Right atrium auricular region (tissue), 2 donors: ENCODE results near the gene GPR25. TPM values are rescaled to one million over a fixed set of nuclear protein-coding genes. Genes with fewer than 3 reads are reported as not detected.
A peak's percentile ranks its signal among the peaks of the same experiment; 100 is the strongest.

ENCODE experiments used
- DNase-seq: peaks from one replicate; pipeline ENCODE4 v3.0.0-alpha.2; 2019; ENCODE audit warnings: low spot score
- H3K27ac ChIP-seq, 2 donors: fragments of 200-600 bp; sonication (generic); 1 replicate in 1 of 2; 2 replicates in 1 of 2; pipeline ENCODE4 v1.5.1; 2016 to 2019
- H3K27me3 ChIP-seq, 2 donors: fragments of 200-600 bp; sonication (generic); one replicate each; pipeline versions ENCODE4 v1.5.1 to v1.6.0; 2017 to 2019
- H3K36me3 ChIP-seq: fragments of 200-600 bp; sonication (generic); one replicate; pipeline ENCODE4 v1.5.1; 2016
- H3K4me1 ChIP-seq, 2 donors: fragments of 200-600 bp; sonication (generic); one replicate each; pipeline versions ENCODE4 v1.5.1 to v1.6.0; 2017 to 2019
- H3K4me3 ChIP-seq, 2 donors: fragments of 200-600 bp; sonication (generic); 1 replicate in 1 of 2; 2 replicates in 1 of 2; pipeline ENCODE4 v1.5.1; 2017 to 2019; ENCODE audit warnings: mild to moderate bottlenecking in 1 of 2, moderate library complexity in 1 of 2
- H3K9me3 ChIP-seq, 2 donors: fragments of 200-600 bp; sonication (generic); one replicate each; pipeline ENCODE4 v1.5.1; 2019
- CTCF ChIP-seq, 2 donors: fragments of 200-600 bp; sonication (generic); IDR thresholded peaks; one replicate each; pipeline ENCODE4 v1.5.1; 2019; ENCODE audit warnings: antibody characterized with exemption in 2 of 2
- total RNA-seq, 2 donors: library from RNA; depleted of rRNA; stranded (reverse); fragments of >200 nt; gene quantifications; one replicate each; pipeline ENCODE4 v1.1.0, GENCODE V29; 2016

GPR25 gene
- total RNA-seq, 2 donors from 2014 or later: not detected

DNA sequence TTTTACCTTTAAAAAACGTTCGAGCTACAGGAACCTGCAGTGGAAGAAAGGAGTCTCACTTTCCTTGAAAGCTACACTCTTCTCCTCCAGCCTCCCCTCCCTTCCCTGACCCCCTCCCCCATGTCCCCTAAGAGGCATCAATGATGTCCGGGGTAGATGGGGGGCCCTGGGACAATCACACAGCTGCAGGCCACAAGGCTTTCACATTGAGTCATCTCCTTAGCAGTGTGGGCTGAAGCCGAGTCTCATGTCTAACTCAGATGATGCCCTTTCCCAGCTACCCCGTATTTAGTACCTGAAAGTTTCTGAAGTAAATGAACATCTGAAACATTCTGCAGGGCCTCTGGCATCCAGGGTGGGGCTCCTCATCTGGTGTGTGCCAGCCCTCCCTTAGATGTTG lies 6.3 kb upstream of the GPR25 start:
- Histone ChIP-seq H3K9me3 (no peaks in the 10 kb centered on the region), H3K27me3 (no peaks in the 10 kb centered on the region), H3K4me1 (peaks cover 0 to 11% of the 10 kb centered on the region in 2 donors), H3K27ac (no peak overlapping the region), H3K36me3 (peaks cover 9% of the 10 kb centered on the region), H3K4me3 (no peak overlapping the region)
- no peak for DNase-seq
- TF ChIP-seq CTCF (IDR thresholded peaks at IDR 0.05): no peak

DNA sequence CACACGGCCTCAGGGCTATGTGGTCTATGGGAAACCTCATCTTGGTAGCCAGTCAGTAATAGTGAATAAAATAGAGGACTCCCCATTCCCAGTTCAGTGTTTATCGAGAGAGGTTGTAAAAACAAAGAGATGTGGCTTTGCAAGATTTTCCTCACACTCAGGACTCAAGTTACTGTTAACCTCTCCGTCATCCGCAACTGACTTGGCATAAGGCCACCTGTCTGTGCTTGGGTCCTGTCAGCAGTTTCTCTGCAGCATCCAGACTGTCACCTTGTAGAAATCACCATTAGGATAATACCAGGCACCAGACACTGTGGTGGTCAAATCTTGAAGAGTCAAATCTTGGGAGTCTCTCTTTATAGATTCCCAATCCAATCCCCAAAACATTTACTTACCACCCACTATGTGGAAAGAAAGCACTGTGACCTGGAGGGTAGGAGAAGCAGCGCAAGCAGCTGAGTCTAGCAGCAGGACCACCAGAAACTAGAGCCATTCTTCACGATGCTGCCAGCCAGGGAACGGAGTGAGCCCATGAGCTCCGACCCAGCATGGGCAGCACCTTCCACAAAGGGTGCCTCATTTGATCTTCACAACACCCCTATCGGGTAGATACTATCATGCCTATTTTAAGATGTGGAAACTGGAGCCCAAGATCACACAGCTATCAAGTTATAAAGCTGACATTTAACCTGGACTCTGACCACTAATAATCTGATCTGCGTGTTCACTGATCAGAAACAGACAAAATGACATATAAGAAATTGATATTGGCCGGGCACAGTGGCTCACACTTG lies 5.6 kb upstream of the GPR25 start:
- peaks cover 0 to 4% of the 10 kb centered on the region in 2 donors for H3K27me3 ChIP-seq
- no peak overlapping the region for H3K27ac ChIP-seq
- H3K36me3 ChIP-seq: peaks cover 9% of the 10 kb centered on the region
- H3K4me3 ChIP-seq: no peak overlapping the region
- TF ChIP-seq CTCF (IDR thresholded peaks at IDR 0.05): no peak
- peaks cover 0 to 11% of the 10 kb centered on the region in 2 donors for H3K4me1 ChIP-seq
- no peak for DNase-seq
- no peaks in the 10 kb centered on the region for H3K9me3 ChIP-seq

DNA sequence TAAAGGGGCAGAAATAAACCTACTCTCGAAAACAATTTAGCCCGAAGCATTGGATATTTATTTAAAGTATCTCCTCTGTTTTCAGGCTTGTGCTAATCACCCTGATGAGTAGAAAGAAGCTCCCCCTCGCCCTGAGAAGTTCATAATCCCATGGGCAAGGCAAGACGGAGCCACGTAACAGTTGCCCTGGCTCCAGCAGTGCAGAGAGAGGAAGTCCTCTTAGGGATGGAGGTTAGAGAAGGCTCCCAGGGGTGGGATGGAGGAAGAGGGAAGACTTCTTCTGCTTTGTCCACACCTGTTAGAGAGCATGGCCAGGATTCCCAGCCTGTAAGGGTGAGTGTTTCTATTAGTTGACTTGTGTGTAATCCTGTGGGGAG lies 3.4 kb upstream of the GPR25 start:
- no peaks in the 10 kb centered on the region for H3K36me3 ChIP-seq
- no peak overlapping the region for H3K27ac ChIP-seq
- H3K9me3 ChIP-seq: no peaks in the 10 kb centered on the region
- H3K4me1 ChIP-seq: peaks cover 0 to 24% of the 10 kb centered on the region in 2 donors
- H3K27me3 ChIP-seq: peaks cover 12 to 24% of the 10 kb centered on the region in 2 donors
- H3K4me3 ChIP-seq: no peak overlapping the region
- no peak for DNase-seq
- no peak for TF ChIP-seq CTCF (IDR thresholded peaks at IDR 0.05)

DNA sequence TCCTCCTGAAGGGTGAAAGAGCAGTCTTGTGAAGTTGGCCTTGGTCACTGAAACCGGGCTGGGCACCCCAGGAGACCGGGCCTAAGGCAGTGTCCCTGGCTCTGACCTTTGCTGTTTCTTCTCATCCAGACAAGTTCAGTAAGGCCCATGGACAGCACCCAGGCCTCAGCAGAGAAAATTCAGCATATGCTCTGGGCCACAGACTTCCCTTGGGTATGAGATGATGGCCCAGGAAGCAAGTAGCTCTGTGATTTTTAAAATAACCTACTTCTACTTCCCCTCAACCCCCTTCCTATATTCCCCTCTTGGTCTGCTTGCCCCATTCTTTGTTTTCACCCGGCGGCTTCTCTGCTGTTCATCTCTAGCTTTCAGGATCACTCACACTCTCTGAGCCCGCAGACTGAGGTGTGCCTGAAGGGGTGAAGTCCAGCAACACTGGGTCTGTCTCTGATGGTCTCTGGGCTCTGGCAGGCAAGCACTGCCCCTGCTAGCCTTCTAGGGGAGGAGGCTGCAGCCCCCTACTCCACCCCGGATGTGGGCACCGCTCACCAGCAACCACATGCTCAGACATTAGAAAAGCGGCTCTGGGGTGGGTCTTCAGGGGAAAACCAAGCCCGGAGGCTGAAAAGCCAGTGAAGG lies 2.9 kb upstream of the GPR25 start:
- Histone ChIP-seq H3K27me3 (peaks cover 12 to 24% of the 10 kb centered on the region in 2 donors), H3K27ac (no peak overlapping the region), H3K4me3 (no peak overlapping the region), H3K4me1 (peaks cover 0 to 24% of the 10 kb centered on the region in 2 donors), H3K36me3 (no peaks in the 10 kb centered on the region), H3K9me3 (no peaks in the 10 kb centered on the region)
- DNase-seq: no peak
- TF ChIP-seq CTCF (IDR thresholded peaks at IDR 0.05): no peak

DNA sequence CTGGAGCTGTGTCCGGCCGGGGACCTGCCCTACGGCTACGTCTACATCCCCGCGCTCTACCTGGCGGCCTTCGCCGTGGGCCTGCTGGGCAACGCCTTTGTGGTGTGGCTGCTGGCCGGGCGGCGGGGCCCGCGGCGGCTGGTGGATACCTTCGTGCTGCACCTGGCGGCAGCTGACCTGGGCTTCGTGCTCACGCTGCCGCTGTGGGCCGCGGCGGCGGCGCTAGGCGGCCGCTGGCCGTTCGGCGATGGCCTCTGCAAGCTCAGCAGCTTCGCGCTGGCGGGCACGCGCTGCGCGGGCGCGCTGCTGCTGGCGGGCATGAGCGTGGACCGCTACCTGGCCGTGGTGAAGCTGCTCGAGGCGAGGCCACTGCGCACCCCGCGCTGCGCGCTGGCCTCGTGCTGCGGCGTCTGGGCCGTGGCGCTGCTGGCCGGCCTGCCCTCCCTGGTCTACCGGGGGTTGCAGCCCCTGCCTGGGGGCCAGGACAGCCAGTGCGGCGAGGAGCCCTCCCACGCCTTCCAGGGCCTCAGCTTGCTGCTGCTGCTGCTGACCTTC lies 412 bp downstream of the GPR25 start:
- DNase-seq: peak; percentile 34
- peaks cover 12 to 24% of the 10 kb centered on the region in 2 donors for H3K27me3 ChIP-seq
- peaks cover 0 to 13% of the 10 kb centered on the region in 2 donors for H3K4me1 ChIP-seq
- no peaks in the 10 kb centered on the region for H3K9me3 ChIP-seq
- no peaks in the 10 kb centered on the region for H3K36me3 ChIP-seq
- TF ChIP-seq CTCF (IDR thresholded peaks at IDR 0.05): no peak
- H3K27ac ChIP-seq: no peak overlapping the region
- H3K4me3 ChIP-seq: peak overlapping the region in 1 of 2 donors; percentile 42
